Liver (tissue), 9 donors: ENCODE data around the gene ZBTB47. TPM values are rescaled to one million over a fixed set of nuclear protein-coding genes. Genes with fewer than 3 reads are reported as not detected.

Experiments used
- DNase-seq: peaks from one replicate; pipeline ENCODE4 v3.0.0-alpha.2; 2017; ENCODE audit warnings: low spot score
- H3K27ac ChIP-seq, 2 donors: one replicate each; pipeline ENCODE4 v1.7.0; 2013; ENCODE audit warnings: inconsistent platforms in 2 of 2, low read length in 2 of 2, control low read depth in 1 of 2, low read depth in 1 of 2, mild to moderate bottlenecking in 1 of 2
- H3K27me3 ChIP-seq, 4 donors: one replicate each; pipeline versions ENCODE4 v1.6.1 to v1.7.0; 2013; ENCODE audit warnings: low read length in 3 of 4, inconsistent platforms in 1 of 4, mild to moderate bottlenecking in 1 of 4, moderate library complexity in 1 of 4; ENCODE audit not compliant: control insufficient read depth in 4 of 4, insufficient read depth in 4 of 4
- H3K36me3 ChIP-seq, 4 donors: one replicate each; pipeline versions ENCODE4 v1.6.1 to v1.7.0; 2013; ENCODE audit warnings: low read length in 3 of 4, mild to moderate bottlenecking in 3 of 4, low read depth in 1 of 4, moderate library complexity in 1 of 4; ENCODE audit not compliant: control insufficient read depth in 4 of 4, insufficient read depth in 3 of 4
- H3K4me1 ChIP-seq, 4 donors: one replicate each; pipeline versions ENCODE4 v1.6.1 to v1.7.0; 2013; ENCODE audit warnings: low read length in 3 of 4, mild to moderate bottlenecking in 3 of 4, moderate library complexity in 1 of 4; ENCODE audit not compliant: control insufficient read depth in 4 of 4, insufficient read depth in 4 of 4
- H3K4me3 ChIP-seq, 3 donors: one replicate each; pipeline versions ENCODE4 v1.6.1 to v1.7.0; 2013; ENCODE audit warnings: low read length in 3 of 3, control low read depth in 1 of 3, low read depth in 1 of 3, mild to moderate bottlenecking in 1 of 3
- H3K9ac ChIP-seq, 2 donors: one replicate each; pipeline ENCODE4 v1.7.0; 2013; ENCODE audit warnings: low read length in 2 of 2, mild to moderate bottlenecking in 2 of 2, moderate library complexity in 2 of 2, control low read depth in 1 of 2, low read depth in 1 of 2
- H3K9me3 ChIP-seq, 4 donors: one replicate each; pipeline versions ENCODE4 v1.6.1 to v1.7.0; 2013; ENCODE audit warnings: low read length in 3 of 4; ENCODE audit not compliant: control insufficient read depth in 4 of 4
- EGR1 ChIP-seq, 2 donors: IDR thresholded peaks; 2 replicates each; pipeline ENCODE4 v1.6.1; 2016 to 2018; ENCODE audit warnings: antibody characterized with exemption in 2 of 2, low read depth in 2 of 2
- FOXA1 ChIP-seq: IDR thresholded peaks from 2 replicates; pipeline ENCODE4 v1.6.1; 2016; ENCODE audit warnings: antibody characterized with exemption
- FOXA2 ChIP-seq: IDR thresholded peaks from 2 replicates; pipeline ENCODE4 v1.6.1; 2016; ENCODE audit warnings: antibody characterized with exemption
- GABPA ChIP-seq, 2 donors: IDR thresholded peaks in 1 of 2; conservative IDR thresholded peaks in 1 of 2; 2 replicates each; pipeline ENCODE4 v1.6.1; 2016; ENCODE audit warnings: antibody characterized with exemption in 2 of 2, mild to moderate bottlenecking in 1 of 2, moderate library complexity in 1 of 2
- HNF4A ChIP-seq, 2 donors: conservative IDR thresholded peaks; 2 replicates each; pipeline ENCODE4 v1.6.1; 2016; ENCODE audit warnings: antibody characterized with exemption in 2 of 2, mild to moderate bottlenecking in 2 of 2
- HNF4G ChIP-seq: IDR thresholded peaks from 2 replicates; pipeline ENCODE4 v1.6.1; 2016; ENCODE audit warnings: antibody characterized with exemption
- JUND ChIP-seq, 2 donors: IDR thresholded peaks; 2 replicates each; pipeline ENCODE4 v1.6.1; 2016; ENCODE audit warnings: antibody characterized with exemption in 2 of 2
- NR2F2 ChIP-seq: IDR thresholded peaks from 2 replicates; pipeline ENCODE4 v1.6.1; 2016; ENCODE audit warnings: antibody characterized with exemption
- RAD21 ChIP-seq, 2 donors: IDR thresholded peaks; 2 replicates each; pipeline ENCODE4 v1.6.1; 2016; ENCODE audit warnings: antibody characterized with exemption in 2 of 2, mild to moderate bottlenecking in 2 of 2
- RXRA ChIP-seq, 2 donors: IDR thresholded peaks; 2 replicates each; pipeline ENCODE4 v1.6.1; 2017 to 2018; ENCODE audit warnings: antibody characterized with exemption in 2 of 2, mild to moderate bottlenecking in 1 of 2
- SP1 ChIP-seq: IDR thresholded peaks from 2 replicates; pipeline ENCODE4 v1.6.1; 2018; ENCODE audit warnings: antibody characterized with exemption, mild to moderate bottlenecking
- TAF1 ChIP-seq: conservative IDR thresholded peaks from 2 replicates; pipeline ENCODE4 v1.6.1; 2016; ENCODE audit warnings: antibody characterized with exemption, mild to moderate bottlenecking
- YY1 ChIP-seq: IDR thresholded peaks from 2 replicates; pipeline ENCODE4 v1.6.1; 2016; ENCODE audit warnings: antibody characterized with exemption, mild to moderate bottlenecking
- WGBS: extraction: QIAGEN DNeasy Blood & Tissue Kit; methylation state at CpG from one replicate; pipeline ENCODE4 v1.1.7; 2013; 5-methylcytosine and 5-hydroxymethylcytosine counted together
- polyA plus RNA-seq, 2 donors: library from polyadenylated mRNA; stranded (reverse) in 1 of 2; unstranded in 1 of 2; fragments of 200-250 nt in 1 of 2; fragments of >200 nt in 1 of 2; fragmentation: Nextera tagmentation in 1 of 2; extraction: Ambion mirVana in 1 of 2; gene quantifications; one replicate each; pipeline versions ENCODE4 v1.2.1 to v1.2.3, GENCODE V29; 2013 to 2015
- total RNA-seq, 2 donors: library from RNA; depleted of rRNA; stranded (reverse); fragments of >200 nt; gene quantifications; one replicate each; pipeline ENCODE4 v1.2.3, GENCODE V29; 2014
- TF ChIP-seq, protein P1 (sequence below): IDR thresholded peaks from 2 replicates; pipeline ENCODE4 v1.6.1; 2016; ENCODE audit warnings: antibody characterized with exemption
- TF ChIP-seq, protein P2 (sequence below): IDR thresholded peaks from 2 replicates; pipeline ENCODE4 v1.6.1; 2016; ENCODE audit warnings: antibody characterized with exemption
- TF ChIP-seq, protein P3 (sequence below): fragments of 150-350 bp; IDR thresholded peaks from 2 replicates; pipeline ENCODE4 v1.5.1; 2017; ENCODE audit warnings: improper control_type of control experiment, low read depth, low read length; ENCODE audit not compliant: missing input control
- TF ChIP-seq, protein P4 (sequence below): IDR thresholded peaks from 2 replicates; pipeline ENCODE4 v1.6.1; 2016; ENCODE audit warnings: antibody characterized with exemption
- TF ChIP-seq, protein P5 (sequence below): IDR thresholded peaks from 2 replicates; pipeline ENCODE4 v1.6.1; 2016; ENCODE audit warnings: antibody characterized with exemption, mild to moderate bottlenecking
- donor health status: healthy.
- donor health status: healthy.
- donor health status: healthy.
- donor health status: healthy.
- donor health status: healthy.

The ZBTB47 gene
- total and polyA plus RNA-seq, 4 donors: 0.42 to 7.4 (median 4.2) TPM

DNA sequence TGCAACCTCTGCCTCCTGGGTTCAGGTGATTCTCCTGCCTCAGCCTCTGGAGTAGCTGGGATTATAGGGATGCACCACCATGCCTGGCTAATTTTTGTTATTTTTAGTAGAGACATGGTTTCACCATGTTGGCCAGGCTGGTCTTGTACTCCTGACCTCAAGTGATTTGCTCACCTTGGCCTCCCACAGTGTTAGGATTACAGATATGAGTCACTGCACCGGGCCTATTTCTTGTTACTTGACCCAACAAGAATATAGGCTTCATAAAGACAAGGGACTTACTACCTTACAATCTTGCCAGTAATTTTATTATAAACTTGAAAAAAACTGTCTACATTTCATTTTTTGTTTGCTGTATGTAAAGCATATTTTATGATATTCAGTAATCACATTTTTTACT lies 21.4 kb upstream of the ZBTB47 start:
- H3K27me3 ChIP-seq: no peaks in the 10 kb centered on the region
- no peaks in the 10 kb centered on the region for H3K4me1 ChIP-seq
- H3K9me3 ChIP-seq: no peaks in the 10 kb centered on the region
- H3K9ac ChIP-seq: no peak overlapping the region
- H3K4me3 ChIP-seq: no peak overlapping the region
- DNase-seq: no peak
- peaks cover 8 to 60% (median 58%) of the 10 kb centered on the region in 4 donors for H3K36me3 ChIP-seq
- no peak overlapping the region for H3K27ac ChIP-seq
- TF ChIP-seq FOXA1: no peak
- TF ChIP-seq EGR1 (IDR thresholded peaks at IDR 0.05; ENCODE audit: low read depth in 2 of 2): no peak
- TF ChIP-seq, protein P1, sequence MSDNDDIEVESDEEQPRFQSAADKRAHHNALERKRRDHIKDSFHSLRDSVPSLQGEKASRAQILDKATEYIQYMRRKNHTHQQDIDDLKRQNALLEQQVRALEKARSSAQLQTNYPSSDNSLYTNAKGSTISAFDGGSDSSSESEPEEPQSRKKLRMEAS: no peak
- no peak for TF ChIP-seq HNF4A (conservative IDR thresholded peaks at IDR 0.05)
- no peak for TF ChIP-seq SP1
- TF ChIP-seq, protein P2, sequence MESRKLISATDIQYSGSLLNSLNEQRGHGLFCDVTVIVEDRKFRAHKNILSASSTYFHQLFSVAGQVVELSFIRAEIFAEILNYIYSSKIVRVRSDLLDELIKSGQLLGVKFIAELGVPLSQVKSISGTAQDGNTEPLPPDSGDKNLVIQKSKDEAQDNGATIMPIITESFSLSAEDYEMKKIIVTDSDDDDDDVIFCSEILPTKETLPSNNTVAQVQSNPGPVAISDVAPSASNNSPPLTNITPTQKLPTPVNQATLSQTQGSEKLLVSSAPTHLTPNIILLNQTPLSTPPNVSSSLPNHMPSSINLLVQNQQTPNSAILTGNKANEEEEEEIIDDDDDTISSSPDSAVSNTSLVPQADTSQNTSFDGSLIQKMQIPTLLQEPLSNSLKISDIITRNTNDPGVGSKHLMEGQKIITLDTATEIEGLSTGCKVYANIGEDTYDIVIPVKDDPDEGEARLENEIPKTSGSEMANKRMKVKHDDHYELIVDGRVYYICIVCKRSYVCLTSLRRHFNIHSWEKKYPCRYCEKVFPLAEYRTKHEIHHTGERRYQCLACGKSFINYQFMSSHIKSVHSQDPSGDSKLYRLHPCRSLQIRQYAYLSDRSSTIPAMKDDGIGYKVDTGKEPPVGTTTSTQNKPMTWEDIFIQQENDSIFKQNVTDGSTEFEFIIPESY: no peak
- no peak for TF ChIP-seq NR2F2
- TF ChIP-seq YY1: no peak
- TF ChIP-seq, protein P3, sequence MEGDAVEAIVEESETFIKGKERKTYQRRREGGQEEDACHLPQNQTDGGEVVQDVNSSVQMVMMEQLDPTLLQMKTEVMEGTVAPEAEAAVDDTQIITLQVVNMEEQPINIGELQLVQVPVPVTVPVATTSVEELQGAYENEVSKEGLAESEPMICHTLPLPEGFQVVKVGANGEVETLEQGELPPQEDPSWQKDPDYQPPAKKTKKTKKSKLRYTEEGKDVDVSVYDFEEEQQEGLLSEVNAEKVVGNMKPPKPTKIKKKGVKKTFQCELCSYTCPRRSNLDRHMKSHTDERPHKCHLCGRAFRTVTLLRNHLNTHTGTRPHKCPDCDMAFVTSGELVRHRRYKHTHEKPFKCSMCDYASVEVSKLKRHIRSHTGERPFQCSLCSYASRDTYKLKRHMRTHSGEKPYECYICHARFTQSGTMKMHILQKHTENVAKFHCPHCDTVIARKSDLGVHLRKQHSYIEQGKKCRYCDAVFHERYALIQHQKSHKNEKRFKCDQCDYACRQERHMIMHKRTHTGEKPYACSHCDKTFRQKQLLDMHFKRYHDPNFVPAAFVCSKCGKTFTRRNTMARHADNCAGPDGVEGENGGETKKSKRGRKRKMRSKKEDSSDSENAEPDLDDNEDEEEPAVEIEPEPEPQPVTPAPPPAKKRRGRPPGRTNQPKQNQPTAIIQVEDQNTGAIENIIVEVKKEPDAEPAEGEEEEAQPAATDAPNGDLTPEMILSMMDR: no peak
- no peak for TF ChIP-seq GABPA (IDR thresholded peaks at IDR 0.05 in 1 of 2, conservative IDR thresholded peaks at IDR 0.05 in 1 of 2)
- TF ChIP-seq, protein P4, sequence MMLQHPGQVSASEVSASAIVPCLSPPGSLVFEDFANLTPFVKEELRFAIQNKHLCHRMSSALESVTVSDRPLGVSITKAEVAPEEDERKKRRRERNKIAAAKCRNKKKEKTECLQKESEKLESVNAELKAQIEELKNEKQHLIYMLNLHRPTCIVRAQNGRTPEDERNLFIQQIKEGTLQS: no peak
- TF ChIP-seq, protein P5, sequence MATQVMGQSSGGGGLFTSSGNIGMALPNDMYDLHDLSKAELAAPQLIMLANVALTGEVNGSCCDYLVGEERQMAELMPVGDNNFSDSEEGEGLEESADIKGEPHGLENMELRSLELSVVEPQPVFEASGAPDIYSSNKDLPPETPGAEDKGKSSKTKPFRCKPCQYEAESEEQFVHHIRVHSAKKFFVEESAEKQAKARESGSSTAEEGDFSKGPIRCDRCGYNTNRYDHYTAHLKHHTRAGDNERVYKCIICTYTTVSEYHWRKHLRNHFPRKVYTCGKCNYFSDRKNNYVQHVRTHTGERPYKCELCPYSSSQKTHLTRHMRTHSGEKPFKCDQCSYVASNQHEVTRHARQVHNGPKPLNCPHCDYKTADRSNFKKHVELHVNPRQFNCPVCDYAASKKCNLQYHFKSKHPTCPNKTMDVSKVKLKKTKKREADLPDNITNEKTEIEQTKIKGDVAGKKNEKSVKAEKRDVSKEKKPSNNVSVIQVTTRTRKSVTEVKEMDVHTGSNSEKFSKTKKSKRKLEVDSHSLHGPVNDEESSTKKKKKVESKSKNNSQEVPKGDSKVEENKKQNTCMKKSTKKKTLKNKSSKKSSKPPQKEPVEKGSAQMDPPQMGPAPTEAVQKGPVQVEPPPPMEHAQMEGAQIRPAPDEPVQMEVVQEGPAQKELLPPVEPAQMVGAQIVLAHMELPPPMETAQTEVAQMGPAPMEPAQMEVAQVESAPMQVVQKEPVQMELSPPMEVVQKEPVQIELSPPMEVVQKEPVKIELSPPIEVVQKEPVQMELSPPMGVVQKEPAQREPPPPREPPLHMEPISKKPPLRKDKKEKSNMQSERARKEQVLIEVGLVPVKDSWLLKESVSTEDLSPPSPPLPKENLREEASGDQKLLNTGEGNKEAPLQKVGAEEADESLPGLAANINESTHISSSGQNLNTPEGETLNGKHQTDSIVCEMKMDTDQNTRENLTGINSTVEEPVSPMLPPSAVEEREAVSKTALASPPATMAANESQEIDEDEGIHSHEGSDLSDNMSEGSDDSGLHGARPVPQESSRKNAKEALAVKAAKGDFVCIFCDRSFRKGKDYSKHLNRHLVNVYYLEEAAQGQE: no peak
- TF ChIP-seq TAF1: no peak
- no peak for TF ChIP-seq RXRA (IDR thresholded peaks at IDR 0.05)
- no peak for TF ChIP-seq RAD21 (IDR thresholded peaks at IDR 0.05)
- TF ChIP-seq HNF4G: no peak
- 76% methylated on average over 1 of the region's 1 CpG for WGBS

DNA sequence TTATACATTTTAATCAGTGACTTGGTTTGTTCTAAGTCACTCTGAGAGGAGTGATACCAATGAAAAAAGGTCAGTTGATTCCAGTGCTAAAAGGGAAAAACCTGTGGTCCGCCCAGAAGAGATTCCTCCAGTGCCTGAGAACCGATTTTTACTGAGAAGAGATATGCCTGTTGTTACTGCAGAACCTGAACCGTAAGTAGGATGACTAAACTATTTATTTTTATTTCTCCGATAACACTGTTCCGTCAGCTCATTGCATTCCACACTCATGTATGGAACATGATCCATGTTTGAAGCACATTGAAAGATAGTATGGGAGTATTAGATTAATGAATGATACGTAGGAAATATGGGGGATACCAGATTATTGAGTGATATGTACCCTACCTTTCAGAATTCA lies 20.0 kb upstream of the ZBTB47 start:
- no peaks in the 10 kb centered on the region for H3K27me3 ChIP-seq
- H3K4me1 ChIP-seq: no peaks in the 10 kb centered on the region
- no peak for DNase-seq
- H3K36me3 ChIP-seq: peaks cover 11 to 74% (median 66%) of the 10 kb centered on the region in 4 donors
- no peak overlapping the region for H3K4me3 ChIP-seq
- H3K27ac ChIP-seq: no peak overlapping the region
- WGBS: 96% methylated on average over 6 of the region's 6 CpGs
- no peak overlapping the region for H3K9ac ChIP-seq
- no peaks in the 10 kb centered on the region for H3K9me3 ChIP-seq
- TF ChIP-seq JUND (IDR thresholded peaks at IDR 0.05): no peak
- TF ChIP-seq EGR1 (IDR thresholded peaks at IDR 0.05; ENCODE audit: low read depth in 2 of 2): no peak
- TF ChIP-seq HNF4A (conservative IDR thresholded peaks at IDR 0.05): no peak
- TF ChIP-seq HNF4G: no peak
- no peak for TF ChIP-seq TAF1
- TF ChIP-seq, protein P1: no peak
- no peak for TF ChIP-seq YY1
- TF ChIP-seq, protein P3: no peak
- no peak for TF ChIP-seq NR2F2
- no peak for TF ChIP-seq RAD21 (IDR thresholded peaks at IDR 0.05)
- no peak for TF ChIP-seq FOXA2
- no peak for TF ChIP-seq SP1
- TF ChIP-seq, protein P5: no peak
